NT2/D1 (cell line): ENCODE measurements around the gene CTPS1.

Experiments
- SUZ12 ChIP-seq: IDR thresholded peaks from 2 replicates; pipeline ENCODE4 v1.6.1; 2011; ENCODE audit not compliant: insufficient read length, insufficient read depth; ENCODE audit errors: extremely low read depth
- YY1 ChIP-seq: IDR thresholded peaks from 2 replicates; pipeline ENCODE4 v1.6.1; 2011; ENCODE audit not compliant: insufficient read length, insufficient read depth
- ZNF274 ChIP-seq: IDR thresholded peaks from 2 replicates; pipeline ENCODE4 v1.6.1; 2011; ENCODE audit warnings: mild to moderate bottlenecking, low read depth, low read length

DNA sequence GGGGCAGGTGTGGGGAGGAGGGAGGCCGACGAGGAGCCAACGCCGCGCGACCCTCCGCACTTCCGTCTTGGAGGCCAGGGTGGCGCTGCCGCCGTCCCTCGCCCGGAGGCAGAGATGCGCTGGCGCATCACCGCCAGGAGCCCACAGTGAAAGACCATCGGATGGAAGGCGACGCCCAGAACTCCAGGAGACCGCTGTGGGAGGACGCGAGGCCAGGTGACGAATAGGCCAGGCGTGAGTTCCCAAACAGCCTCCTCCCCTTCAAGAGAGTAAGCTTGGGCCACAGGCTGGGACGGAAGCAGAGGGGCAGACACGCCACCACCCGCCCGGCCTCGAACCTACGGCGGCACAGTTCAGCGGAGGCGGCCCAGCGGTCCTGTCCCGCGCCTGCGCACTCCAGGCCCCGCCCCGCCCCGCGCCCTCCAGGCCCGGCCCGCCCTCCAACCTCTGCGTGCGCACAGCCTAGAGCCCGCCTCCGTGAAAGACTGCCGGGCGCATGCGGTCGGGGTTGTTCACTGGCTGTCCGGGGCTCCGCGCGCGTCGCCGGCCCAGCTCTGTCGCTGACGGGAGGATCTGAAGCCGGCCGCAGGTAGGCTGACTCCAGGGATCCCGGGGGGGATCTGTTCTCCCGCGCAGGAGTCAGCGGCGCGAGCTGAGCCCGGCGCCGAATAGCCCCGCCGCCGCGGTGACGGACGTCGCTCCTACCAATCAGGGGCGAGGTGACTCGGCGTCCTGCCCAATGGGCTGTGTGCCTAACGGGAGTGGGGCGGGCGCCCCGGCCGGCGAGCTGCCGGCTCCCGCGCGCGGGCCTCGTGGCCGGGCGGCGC is at the start of gene CTPS1:
- TF ChIP-seq SUZ12, result no peak
- no peak for TF ChIP-seq YY1
- no peak for TF ChIP-seq ZNF274
